Smooth muscle cell of trachea (primary cell): ENCODE measurements around the gene WDR87. TPM values are rescaled to one million over a fixed set of nuclear protein-coding genes. Genes with fewer than 3 reads are reported as not detected.

Source experiments
- total RNA-seq: library from RNA; depleted of rRNA; stranded (reverse); fragments of >200 nt; gene quantifications from 2 replicates; pipeline ENCODE4 v1.2.1, GENCODE V29; 2014

WDR87 gene
- total RNA-seq: under 0.01 TPM in 1 of 2 replicates, not detected in the other

DNA sequence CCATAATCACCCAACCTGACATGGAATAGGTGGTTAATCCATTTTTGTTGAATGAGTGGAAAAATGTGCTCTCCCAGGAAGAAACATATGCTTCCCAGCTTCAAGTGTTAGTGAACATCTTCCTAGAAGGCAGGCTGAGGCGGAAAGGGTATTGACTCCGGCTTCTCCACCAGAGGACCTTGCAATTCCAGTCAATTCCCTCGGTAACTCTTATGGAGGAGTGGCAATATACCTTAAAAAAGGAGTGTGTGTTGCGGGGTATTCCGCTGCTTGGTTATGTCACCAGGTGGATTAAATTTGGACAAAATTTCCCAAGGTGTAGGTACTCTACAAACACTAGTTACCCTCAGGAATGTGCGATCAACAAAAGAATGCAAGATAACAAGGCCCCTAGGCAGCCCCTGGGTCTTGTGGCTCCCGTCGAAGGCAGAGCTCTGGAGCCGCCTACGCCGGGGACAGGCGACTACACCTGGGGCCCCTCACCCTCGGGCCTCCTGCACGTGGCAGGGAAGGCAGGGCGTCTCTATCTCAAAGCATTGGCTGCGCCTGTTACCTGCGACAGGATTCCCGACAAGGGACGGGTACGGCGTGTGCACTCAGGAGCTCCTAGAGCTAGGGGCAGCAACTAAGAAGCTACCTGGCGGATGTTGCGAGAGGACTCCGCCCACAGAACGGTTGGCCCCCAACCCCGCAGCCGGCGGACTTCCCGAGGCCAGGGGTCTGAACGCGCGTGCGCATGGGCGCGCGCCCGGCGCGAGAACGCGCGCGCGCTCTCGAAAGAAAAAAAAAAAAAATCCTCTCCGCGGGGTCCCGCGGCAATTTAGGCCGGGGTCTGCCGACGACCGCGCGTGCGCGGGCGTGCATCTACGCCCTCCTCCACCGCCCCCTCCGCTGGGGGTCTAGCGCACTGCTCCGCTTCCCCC is at the start of gene WDR87:
Gene WDR87 (minus strand): TSS at position 649 of the 923 bp plus-strand sequence. CDS start 8,355 bp downstream, outside the sequence.

DNA sequence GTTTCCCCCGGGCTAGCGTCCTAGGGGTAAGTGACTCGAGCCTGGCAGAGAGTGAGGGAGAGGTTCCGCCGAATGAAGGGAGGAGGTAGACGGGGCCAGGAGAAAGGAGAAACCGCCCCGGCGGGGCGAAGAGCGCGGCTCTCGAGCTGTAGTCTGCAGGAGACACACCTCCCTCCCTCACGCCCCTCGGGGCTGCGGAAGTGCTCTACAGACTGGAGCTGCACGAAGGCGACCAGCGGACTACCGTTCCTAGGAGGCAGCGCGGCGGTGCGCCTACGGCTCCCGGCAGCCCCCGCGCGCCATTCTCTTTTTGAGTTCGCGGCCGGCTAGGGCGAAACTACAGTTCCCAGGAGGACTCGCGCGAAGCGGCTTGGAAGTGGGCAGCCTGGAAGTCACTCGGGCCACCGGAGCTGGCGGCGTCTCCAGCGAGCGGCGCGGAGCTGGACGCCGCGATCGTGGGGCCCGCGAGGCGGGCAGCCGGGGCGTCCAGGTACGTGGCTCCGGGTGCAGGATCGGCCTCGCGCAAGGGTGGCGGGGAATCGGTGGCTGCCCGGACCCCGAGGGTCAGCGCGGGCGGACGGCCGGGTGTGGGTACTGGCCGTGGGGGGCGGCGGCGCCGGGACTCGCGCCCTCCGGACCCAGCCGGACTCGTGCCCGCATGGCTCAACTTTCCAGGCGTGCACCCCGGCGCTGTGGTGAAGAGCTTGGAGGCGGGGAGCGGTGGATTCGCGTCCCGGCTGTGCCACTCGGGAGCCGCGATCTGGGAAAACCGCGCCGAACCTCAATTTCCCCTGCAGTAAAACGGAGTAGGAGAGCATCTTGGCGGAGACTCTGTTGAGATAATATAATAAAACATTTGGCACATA is 708 bp upstream of the WDR87 start, which contains the start of gene SIPA1L3:
Gene SIPA1L3 (plus strand): TSS at position 340 of the 866 bp plus-strand sequence. CDS start 174,358 bp downstream, outside the sequence.

Other genes starting within 250 kb of the WDR87 start
- 6.8 and 7.4 TPM in 2 replicates for gene ZNF607, start 186.8 kb downstream of the WDR87 start, total RNA-seq
- gene ZNF573, start 127.0 kb downstream of the WDR87 start, total RNA-seq: 6.5 and 8.4 TPM in 2 replicates
- 10.4 and 20.5 TPM in 2 replicates for gene SIPA1L3, start 614 bp upstream of the WDR87 start, total RNA-seq